CD14-positive monocyte (primary cell): ENCODE results near the gene OR1N2. TPM values are rescaled to one million over a fixed set of nuclear protein-coding genes. Genes with fewer than 3 reads are reported as not detected.

Experiments used
- DNase-seq, 3 donors: peaks; one replicate each; pipeline ENCODE4 v3.0.0-alpha.2; 2011 to 2022
- H2AFZ ChIP-seq: 2 replicates; pipeline ENCODE4 v1.6.0; 2012; ENCODE audit warnings: mild to moderate bottlenecking, low read depth, low read length, inconsistent platforms; ENCODE audit not compliant: insufficient read depth, poor library complexity, severe bottlenecking
- H3K27ac ChIP-seq, 2 donors: 1 replicate in 1 of 2; 2 replicates in 1 of 2; pipeline ENCODE4 v1.5.1; 2012 to 2013; ENCODE audit warnings: low read length in 2 of 2, control low read depth in 1 of 2, inconsistent platforms in 1 of 2, low read depth in 1 of 2, mild to moderate bottlenecking in 1 of 2
- H3K27me3 ChIP-seq, 2 donors: one replicate each; pipeline versions ENCODE4 v1.6.0 to v1.6.1; 2011 to 2013; ENCODE audit warnings: low read length in 2 of 2; ENCODE audit not compliant: control insufficient read depth in 2 of 2, insufficient read depth in 2 of 2
- H3K36me3 ChIP-seq, 2 donors: replicated peaks in 1 of 2; 1 replicate in 1 of 2; 2 replicates in 1 of 2; pipeline versions ENCODE4 v1.5.1 to v1.6.1; 2012 to 2013; ENCODE audit warnings: low read length in 2 of 2, control low read depth in 1 of 2, inconsistent platforms in 1 of 2, mild to moderate bottlenecking in 1 of 2; ENCODE audit not compliant: insufficient read depth in 2 of 2, control insufficient read depth in 1 of 2
- H3K4me1 ChIP-seq, 2 donors: 1 replicate in 1 of 2; 2 replicates in 1 of 2; pipeline versions ENCODE4 v1.5.1 to v1.6.1; 2012 to 2013; ENCODE audit warnings: low read length in 2 of 2, control low read depth in 1 of 2, inconsistent platforms in 1 of 2, mild to moderate bottlenecking in 1 of 2, moderate library complexity in 1 of 2; ENCODE audit not compliant: insufficient read depth in 2 of 2, control insufficient read depth in 1 of 2
- H3K4me2 ChIP-seq: replicated peaks from 2 replicates; pipeline ENCODE3; 2012; ENCODE audit warnings: low read length, moderate library complexity, mild to moderate bottlenecking; ENCODE audit not compliant: poor library complexity, severe bottlenecking; ENCODE audit errors: extremely low read depth
- H3K4me3 ChIP-seq, 3 experiments: fragments of 200-600 bp in 1 of 3; sonication (generic) in 1 of 3; replicated peaks in 1 of 3; 1 replicate in 2 of 3; 2 replicates in 1 of 3; pipeline ENCODE4 v1.5.1; 2011 to 2013; ENCODE audit warnings: low read length in 3 of 3, mild to moderate bottlenecking in 3 of 3, control low read depth in 2 of 3, low read depth in 2 of 3, inconsistent platforms in 1 of 3, moderate library complexity in 1 of 3
- H3K79me2 ChIP-seq: 2 replicates; pipeline ENCODE4 v1.6.0; 2012; ENCODE audit warnings: mild to moderate bottlenecking, control low read depth, inconsistent platforms, low read length, moderate library complexity; ENCODE audit not compliant: insufficient read depth
- H3K9ac ChIP-seq: 2 replicates; pipeline ENCODE4 v1.6.0; 2017; ENCODE audit warnings: low read length, mild to moderate bottlenecking; ENCODE audit not compliant: insufficient read depth, poor library complexity, severe bottlenecking
- H3K9me3 ChIP-seq, 2 donors: replicated peaks in 1 of 2; 1 replicate in 1 of 2; 2 replicates in 1 of 2; pipeline versions ENCODE4 v1.5.1 to v1.6.1; 2012 to 2013; ENCODE audit warnings: low read length in 2 of 2, control low read depth in 1 of 2; ENCODE audit not compliant: control insufficient read depth in 1 of 2, insufficient read depth in 1 of 2
- H4K20me1 ChIP-seq: 2 replicates; pipeline ENCODE4 v1.6.0; 2012; ENCODE audit warnings: mild to moderate bottlenecking, low read length, control low read depth, moderate library complexity; ENCODE audit not compliant: insufficient read depth
- H3K27ac Mint-ChIP-seq, 7 donors: one replicate each; pipeline ENCODE4 v1.8.0; 2020; ENCODE audit warnings: mild to moderate bottlenecking in 7 of 7, mixed read lengths in 7 of 7, moderate library complexity in 6 of 7, inconsistent platforms in 2 of 7
- H3K27me3 Mint-ChIP-seq, 3 donors: one replicate each; pipeline ENCODE4 v1.8.0; 2021 to 2022; ENCODE audit warnings: low read depth in 3 of 3, mild to moderate bottlenecking in 3 of 3, mixed read lengths in 3 of 3, moderate library complexity in 3 of 3, inconsistent platforms in 1 of 3
- H3K36me3 Mint-ChIP-seq, 2 donors: one replicate each; pipeline ENCODE4 v1.8.0; 2020; ENCODE audit warnings: mixed read lengths in 2 of 2, inconsistent platforms in 1 of 2, mild to moderate bottlenecking in 1 of 2
- H3K4me1 Mint-ChIP-seq: one replicate; pipeline ENCODE4 v1.8.0; 2020; ENCODE audit warnings: mild to moderate bottlenecking, mixed read lengths
- H3K4me3 Mint-ChIP-seq, 2 donors: one replicate each; pipeline ENCODE4 v1.8.0; 2020; ENCODE audit warnings: mild to moderate bottlenecking in 2 of 2, mixed read lengths in 2 of 2, moderate library complexity in 1 of 2
- H3K9me3 Mint-ChIP-seq, 7 donors: one replicate each; pipeline ENCODE4 v1.8.0; 2020 to 2022; ENCODE audit warnings: mixed read lengths in 7 of 7, mild to moderate bottlenecking in 6 of 7, moderate library complexity in 6 of 7, inconsistent platforms in 2 of 7
- WGBS: methylation state at CpG from one replicate; pipeline ENCODE4 v1.1.5; 2013; ENCODE audit warnings: missing lambda C conversion rate; ENCODE audit not compliant: insufficient coverage; 5-methylcytosine and 5-hydroxymethylcytosine counted together
- intact Hi-C, 2 donors: fragments of 100-400 bp; cut with micrococcal nuclease; formaldehyde crosslinking; loops; one replicate each; pipeline versions ENCODE4 v1.15.0 to v1.15.1; 2023
- polyA minus RNA-seq: library from RNA; depleted of rRNA, polyadenylated mRNA; stranded (reverse); fragments of >200 nt; gene quantifications from 2 replicates; pipeline ENCODE4 v1.2.3, GENCODE V29; 2012
- polyA plus RNA-seq, 3 donors: library from polyadenylated mRNA; depleted of rRNA in 1 of 3; unstranded in 2 of 3; stranded (reverse) in 1 of 3; fragments of 300-500 nt in 2 of 3; fragments of >200 nt in 1 of 3; fragmentation: Illumina TruSeq in 2 of 3; gene quantifications; 1 replicate in 2 of 3; 2 replicates in 1 of 3; pipeline ENCODE4 v1.2.3, GENCODE V29; 2012 to 2021
- total RNA-seq, 12 experiments: library from RNA in 1 of 12; stranded (reverse) in 1 of 12; fragments of 120-200 nt in 1 of 12; gene quantifications; one replicate each; pipeline ENCODE4 v1.2.4 and lab custom pipeline; 2013 to 2026; ENCODE audit warnings: mixed read lengths in 6 of 12, inconsistent platforms in 1 of 12
- TF ChIP-seq, protein P1 (sequence below): fragments of 200-600 bp; IDR thresholded peaks from one replicate; pipeline ENCODE4 v1.8.0; 2022; ENCODE audit warnings: antibody characterized with exemption, mild to moderate bottlenecking

Gene OR1N2, protein sequence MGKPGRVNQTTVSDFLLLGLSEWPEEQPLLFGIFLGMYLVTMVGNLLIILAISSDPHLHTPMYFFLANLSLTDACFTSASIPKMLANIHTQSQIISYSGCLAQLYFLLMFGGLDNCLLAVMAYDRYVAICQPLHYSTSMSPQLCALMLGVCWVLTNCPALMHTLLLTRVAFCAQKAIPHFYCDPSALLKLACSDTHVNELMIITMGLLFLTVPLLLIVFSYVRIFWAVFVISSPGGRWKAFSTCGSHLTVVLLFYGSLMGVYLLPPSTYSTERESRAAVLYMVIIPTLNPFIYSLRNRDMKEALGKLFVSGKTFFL
- not detected for total RNA-seq (2013)
- polyA plus RNA-seq (not detected), polyA minus RNA-seq (not detected in 2 replicates), total RNA-seq (lab: John Stamatoyannopoulos, UW) (0 to 0.46 (median 0) reads per million in 11 experiments)

DNA sequence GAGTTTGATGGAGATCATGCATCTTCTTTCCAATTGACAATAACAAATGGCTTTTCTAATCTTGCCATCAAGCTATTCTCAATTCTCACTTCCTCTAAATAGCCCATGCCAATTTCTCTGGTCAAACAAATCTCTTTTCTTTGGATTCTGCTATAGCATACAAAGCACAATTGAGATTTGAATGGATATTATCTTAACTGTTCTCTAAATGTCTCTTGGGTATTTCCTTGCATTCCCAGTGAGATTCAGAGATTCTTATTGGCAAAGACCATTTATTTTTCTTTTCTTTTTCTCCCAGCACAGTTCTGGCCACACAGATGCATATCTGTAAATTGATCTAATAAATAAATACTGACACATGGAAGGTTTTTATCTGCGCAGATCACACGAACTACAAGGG is at the start of gene OR1N2:
Gene OR1N2, plus strand, starts transcription at position 301 of the 400 bp plus-strand sequence. CDS start 100 bp downstream, outside the sequence.
- 70% methylated on average over 2 of the region's 2 CpGs for WGBS
- Mint-ChIP-seq H3K9me3 (peaks cover 0 to 8% (median 3%) of the 10 kb centered on the region in 7 donors), H3K4me1 (no peaks in the 10 kb centered on the region), H3K36me3 (no peaks in the 10 kb centered on the region), H3K27me3 (peaks cover 0 to 10% (median 3%) of the 10 kb centered on the region in 3 donors), H3K4me3 (no peak within 1 kb of the TSS), H3K27ac (no peak within 1 kb of the TSS)
- no peaks in the 10 kb centered on the region for H3K27me3 ChIP-seq
- H3K79me2 ChIP-seq = no peaks in the 10 kb centered on the region
- no peak within 1 kb of the TSS for H2AFZ ChIP-seq
- intact Hi-C loops = no loop called here
- DNase-seq = no peak
- H3K36me3 ChIP-seq = no peaks in the 10 kb centered on the region
- H3K27ac ChIP-seq = no peak within 1 kb of the TSS
- no peaks in the 10 kb centered on the region for H3K4me1 ChIP-seq
- H3K9me3 ChIP-seq = no peaks in the 10 kb centered on the region
- no peaks in the 10 kb centered on the region for H4K20me1 ChIP-seq
- no peak within 1 kb of the TSS for H3K4me2 ChIP-seq
- H3K9ac ChIP-seq = no peak within 1 kb of the TSS
- H3K4me3 ChIP-seq = no peak within 1 kb of the TSS
- TF ChIP-seq, protein P1, sequence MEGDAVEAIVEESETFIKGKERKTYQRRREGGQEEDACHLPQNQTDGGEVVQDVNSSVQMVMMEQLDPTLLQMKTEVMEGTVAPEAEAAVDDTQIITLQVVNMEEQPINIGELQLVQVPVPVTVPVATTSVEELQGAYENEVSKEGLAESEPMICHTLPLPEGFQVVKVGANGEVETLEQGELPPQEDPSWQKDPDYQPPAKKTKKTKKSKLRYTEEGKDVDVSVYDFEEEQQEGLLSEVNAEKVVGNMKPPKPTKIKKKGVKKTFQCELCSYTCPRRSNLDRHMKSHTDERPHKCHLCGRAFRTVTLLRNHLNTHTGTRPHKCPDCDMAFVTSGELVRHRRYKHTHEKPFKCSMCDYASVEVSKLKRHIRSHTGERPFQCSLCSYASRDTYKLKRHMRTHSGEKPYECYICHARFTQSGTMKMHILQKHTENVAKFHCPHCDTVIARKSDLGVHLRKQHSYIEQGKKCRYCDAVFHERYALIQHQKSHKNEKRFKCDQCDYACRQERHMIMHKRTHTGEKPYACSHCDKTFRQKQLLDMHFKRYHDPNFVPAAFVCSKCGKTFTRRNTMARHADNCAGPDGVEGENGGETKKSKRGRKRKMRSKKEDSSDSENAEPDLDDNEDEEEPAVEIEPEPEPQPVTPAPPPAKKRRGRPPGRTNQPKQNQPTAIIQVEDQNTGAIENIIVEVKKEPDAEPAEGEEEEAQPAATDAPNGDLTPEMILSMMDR = no peak

DNA sequence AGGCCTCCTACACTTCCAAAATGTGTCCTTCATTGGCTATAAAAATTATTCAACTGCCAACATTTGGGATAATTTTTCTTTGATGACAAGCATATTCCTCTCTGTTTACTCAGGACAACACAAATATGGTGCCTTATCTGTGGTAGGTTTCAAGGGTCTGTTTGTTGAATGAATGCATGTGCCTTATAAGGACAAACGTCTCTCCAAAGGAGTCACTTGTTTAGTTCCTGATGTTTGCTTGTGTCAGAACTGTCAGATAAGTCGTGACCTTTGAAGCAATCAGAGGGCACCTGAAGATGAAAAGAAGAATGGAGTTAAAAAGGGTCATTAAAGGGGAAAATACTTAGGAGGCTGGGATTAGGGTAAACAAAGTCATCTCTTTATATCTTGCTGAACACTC is 45.9 kb upstream of the OR1N2 start:
- no peaks in the 10 kb centered on the region for H3K4me1 ChIP-seq
- TF ChIP-seq, protein P1 = no peak
- H3K36me3 ChIP-seq = no peaks in the 10 kb centered on the region
- Mint-ChIP-seq H3K36me3 (no peaks in the 10 kb centered on the region), H3K4me1 (no peaks in the 10 kb centered on the region), H3K27ac (no peak overlapping the region), H3K9me3 (peaks cover 0 to 1% (median 0%) of the 10 kb centered on the region in 7 donors), H3K27me3 (peaks cover 7 to 12% (median 9%) of the 10 kb centered on the region in 3 donors), H3K4me3 (no peak overlapping the region)
- H3K4me3 ChIP-seq = no peak overlapping the region
- no peaks in the 10 kb centered on the region for H3K9me3 ChIP-seq
- no peak for DNase-seq
- H4K20me1 ChIP-seq = no peaks in the 10 kb centered on the region
- intact Hi-C loops = no loop called here
- H2AFZ ChIP-seq = no peak overlapping the region
- no peaks in the 10 kb centered on the region for H3K79me2 ChIP-seq
- no peak overlapping the region for H3K4me2 ChIP-seq
- WGBS = 79% methylated on average over 2 of the region's 2 CpGs
- H3K27ac ChIP-seq = no peak overlapping the region
- peaks cover 0 to 5% of the 10 kb centered on the region in 2 donors for H3K27me3 ChIP-seq
- no peak overlapping the region for H3K9ac ChIP-seq
